Skin epidermis (tissue), 12 donors: ENCODE measurements around the gene SSBP4.
"Not testable (repeated sequence)": the region's sequence is repeated elsewhere in the genome, so short reads cannot be mapped to it uniquely, and the experiment has no call there.

ENCODE experiments used
- H3K27ac ChIP-seq, 21 experiments: fragments of 200-600 bp; sonication (generic) in 11 of 21; one replicate each; pipeline ENCODE4 v1.5.0; 2020; ENCODE audit warnings: mild to moderate bottlenecking in 3 of 21, inconsistent platforms in 2 of 21, moderate library complexity in 2 of 21
- H3K4me3 ChIP-seq, 7 experiments: fragments of 200-600 bp; sonication (generic) in 2 of 7; one replicate each; pipeline ENCODE4 v1.5.0; 2020; ENCODE audit warnings: inconsistent platforms in 2 of 7, mild to moderate bottlenecking in 2 of 7, moderate library complexity in 1 of 7

The SSBP4 gene

GRCh38 chr19:18391509-18392075 lies 27.6 kb upstream of the SSBP4 start:
- Histone ChIP-seq H3K27ac (no peak overlapping the region), H3K4me3 (no peak overlapping the region)

- peak overlapping the region in 1 of 7 experiments; percentile 5 for H3K4me3 ChIP-seq
- peak overlapping the region in 3 of 21 experiments; percentile 10 to 49 (median 10) for H3K27ac ChIP-seq
Measured at GRCh38 chr19:18392417-18392816, 26.8 kb upstream of the SSBP4 start.

GRCh38 chr19:18392926-18393325 lies 26.3 kb upstream of the SSBP4 start:
- Histone ChIP-seq H3K4me3 (peak overlapping the region in 1 of 7 experiments; percentile 5), H3K27ac (peak overlapping the region in 5 of 21 experiments; percentile 10 to 58 (median 49))

- Histone ChIP-seq H3K4me3 (peak overlapping the region in 2 of 7 experiments; percentile 1 to 4), H3K27ac (peak overlapping the region in 4 of 21 experiments; percentile 32 to 58 (median 52))
Measured at GRCh38 chr19:18393836-18394235, 25.4 kb upstream of the SSBP4 start.

- Histone ChIP-seq H3K4me3 (peak overlapping the region in 5 of 7 experiments; percentile 20 to 31 (median 25)), H3K27ac (peak overlapping the region in 7 of 21 experiments; percentile 18 to 72 (median 54))
Measured at GRCh38 chr19:18396471-18397241, 22.5 kb upstream of the SSBP4 start.

GRCh38 chr19:18397242-18398202 lies 21.7 kb upstream of the SSBP4 start, which contains the start of gene LRRC25:
Gene LRRC25, minus strand, starts transcription at chr19:18397622. Its CDS starts 659 bp downstream, at chr19:18396963.
- Histone ChIP-seq H3K4me3 (peak within 1 kb of the TSS in 5 of 7 experiments; percentile 20 to 31 (median 25)), H3K27ac (peak within 1 kb of the TSS in 9 of 21 experiments; percentile 18 to 72 (median 52))

GRCh38 chr19:18399008-18399407 lies 20.2 kb upstream of the SSBP4 start:
- Histone ChIP-seq H3K27ac (peak overlapping the region in 2 of 21 experiments; percentile 21 to 22), H3K4me3 (no peak overlapping the region)

- Histone ChIP-seq H3K4me3 (no peak overlapping the region), H3K27ac (peak overlapping the region in 10 of 21 experiments; percentile 13 to 68 (median 50))
Measured at GRCh38 chr19:18401580-18402112, 17.6 kb upstream of the SSBP4 start.

DNA sequence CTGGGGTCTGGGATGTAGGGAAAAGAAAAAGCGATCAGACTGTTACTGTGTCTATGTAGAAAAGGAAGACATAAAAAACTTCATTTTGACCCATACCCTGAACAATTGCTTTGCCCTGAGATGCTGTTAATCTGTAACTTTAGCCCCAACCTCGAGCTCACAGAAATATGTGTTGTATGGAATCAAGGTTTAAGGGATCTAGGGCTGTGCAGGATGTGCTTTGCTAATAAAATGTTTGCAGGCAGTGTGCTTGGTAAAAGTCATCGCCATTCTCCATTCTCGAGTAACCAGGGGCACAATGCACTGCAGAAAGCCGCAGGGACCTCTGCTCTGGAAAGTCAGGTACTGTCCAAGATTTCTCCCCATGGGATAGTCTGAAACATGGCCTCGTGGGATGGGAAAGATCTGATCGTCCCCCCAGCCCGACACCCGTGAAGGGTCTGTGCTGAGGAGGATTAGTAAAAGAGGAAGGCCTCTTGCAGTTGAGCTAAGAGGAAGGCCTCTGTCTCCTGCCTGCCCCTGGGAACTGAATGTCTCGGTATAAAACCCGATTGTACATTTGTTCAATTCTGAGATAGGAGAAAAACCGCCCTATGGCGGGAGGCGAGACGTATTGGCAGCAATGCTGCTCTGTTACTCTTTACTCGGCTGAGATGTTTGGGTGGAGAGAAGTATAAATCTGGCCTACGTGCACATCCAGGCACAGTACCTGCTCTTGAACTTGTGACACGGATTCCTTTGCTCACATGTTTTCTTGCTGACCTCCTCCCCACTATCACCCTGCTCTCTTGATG lies 16.5 kb upstream of the SSBP4 start:
- peak overlapping the region in 10 of 21 experiments; percentile 0 to 68 (median 50) for H3K27ac ChIP-seq
- not testable (repeated sequence) for H3K4me3 ChIP-seq

DNA sequence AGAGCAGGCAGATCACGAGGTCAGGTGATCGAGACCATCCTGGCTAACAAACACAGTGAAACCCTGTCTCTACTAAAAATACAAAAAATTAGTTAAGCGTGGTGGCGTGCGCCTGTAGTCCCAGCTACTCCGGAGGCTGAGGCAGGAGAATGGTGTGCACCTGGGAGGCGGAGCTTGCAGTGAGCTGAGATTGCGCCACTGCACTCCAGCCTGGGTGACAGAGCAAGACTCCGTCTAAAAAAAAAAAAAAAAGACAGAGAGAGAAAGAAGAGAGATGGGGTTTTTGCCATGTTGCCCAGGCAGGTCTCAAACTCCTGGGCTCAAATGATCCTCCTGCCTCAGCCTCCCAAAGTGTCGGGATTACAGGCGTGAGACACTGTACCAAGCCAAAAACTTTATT lies 13.4 kb upstream of the SSBP4 start:
- not testable (repeated sequence) for H3K27ac ChIP-seq, H3K4me3 ChIP-seq

DNA sequence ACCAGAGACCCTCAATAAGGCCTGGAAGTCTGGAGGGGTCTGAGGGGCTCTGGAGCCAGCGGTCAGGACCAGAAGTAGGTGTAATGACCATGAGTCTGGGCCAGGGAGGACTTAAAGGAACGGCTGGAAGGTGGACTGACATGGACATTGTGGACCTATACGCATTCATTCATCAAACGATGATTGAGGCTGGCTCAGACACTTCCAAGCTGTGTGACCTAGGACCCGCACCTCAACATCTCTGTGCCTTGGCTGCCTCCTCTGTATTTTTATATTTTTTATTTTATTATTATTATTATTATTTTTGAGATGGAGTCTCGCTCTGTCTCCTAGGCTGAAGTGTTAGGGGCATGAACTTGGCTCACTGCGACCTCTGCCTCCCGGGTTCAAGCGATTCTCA lies 12.4 kb upstream of the SSBP4 start:
- Histone ChIP-seq H3K27ac (no peak overlapping the region), H3K4me3 (no peak overlapping the region)

- Histone ChIP-seq H3K4me3 (no peak overlapping the region), H3K27ac (no peak overlapping the region)
Measured at GRCh38 chr19:18408053-18408476, 11.1 kb upstream of the SSBP4 start.

DNA sequence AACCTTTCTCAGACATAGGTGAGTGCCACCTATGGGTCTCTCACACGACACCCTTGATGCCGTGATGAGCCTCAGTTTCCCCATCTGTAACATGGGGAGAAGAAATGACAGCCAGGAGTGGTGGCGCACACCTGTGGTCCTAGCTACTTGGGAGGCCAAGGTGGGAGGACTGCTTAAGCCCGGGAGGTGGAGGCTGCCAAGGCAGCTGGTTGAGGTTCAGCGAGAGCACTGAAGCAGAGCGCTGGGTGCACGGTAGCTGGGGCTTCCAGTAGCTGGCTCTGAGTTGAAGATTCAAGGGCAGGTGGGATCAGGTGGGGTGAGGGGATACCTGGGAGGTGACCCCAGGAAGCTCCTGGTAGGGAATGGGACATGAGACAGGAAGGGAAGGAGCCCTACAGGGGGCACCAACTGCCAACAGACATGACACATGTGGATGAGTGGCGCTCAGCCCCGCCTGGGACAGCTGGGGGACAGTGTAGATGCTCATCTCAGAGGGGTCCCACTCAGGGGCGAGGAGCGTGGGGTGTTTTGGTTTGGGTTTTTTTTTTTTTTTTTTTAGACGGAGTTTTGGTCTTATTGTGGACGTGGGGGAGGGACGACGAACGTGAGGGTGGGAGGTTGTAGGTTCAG lies 6.5 kb upstream of the SSBP4 start:
- no peak overlapping the region for H3K4me3 ChIP-seq
- H3K27ac ChIP-seq, result no peak overlapping the region

DNA sequence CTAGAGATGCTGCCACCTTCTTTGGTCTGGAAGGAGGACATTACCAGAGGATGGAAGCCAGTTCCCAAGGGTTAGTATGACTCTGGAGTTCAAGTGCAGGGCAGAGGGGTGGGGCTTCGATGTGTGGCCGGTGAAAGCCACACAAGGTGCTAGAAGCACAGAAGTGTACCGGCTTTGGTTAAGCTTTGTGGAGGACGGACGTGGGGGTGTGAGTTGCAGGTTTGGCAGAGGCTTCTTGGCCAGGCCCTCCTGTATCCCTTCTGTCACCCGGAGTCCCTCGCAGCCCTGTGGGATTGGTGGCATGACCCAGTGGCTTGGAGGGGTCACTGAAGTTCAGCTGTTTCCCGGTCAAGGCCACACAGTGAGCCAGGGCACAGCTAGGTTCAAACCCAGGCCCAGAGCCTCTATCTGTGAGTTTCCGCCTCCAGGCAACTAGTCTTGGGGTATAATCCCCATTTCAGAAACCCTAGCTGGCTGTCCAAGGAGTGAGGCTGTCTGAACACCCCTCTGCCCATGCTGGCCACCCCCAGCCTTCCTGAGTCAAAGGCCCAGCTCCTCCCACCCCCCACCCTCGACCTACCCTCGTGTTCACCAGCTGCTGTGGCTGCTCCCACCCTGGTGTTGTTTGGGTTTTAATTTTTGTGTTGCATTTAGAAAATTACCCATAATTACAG lies 4.6 kb upstream of the SSBP4 start:
- peak overlapping the region in 5 of 7 experiments; percentile 3 to 33 (median 16) for H3K4me3 ChIP-seq

DNA sequence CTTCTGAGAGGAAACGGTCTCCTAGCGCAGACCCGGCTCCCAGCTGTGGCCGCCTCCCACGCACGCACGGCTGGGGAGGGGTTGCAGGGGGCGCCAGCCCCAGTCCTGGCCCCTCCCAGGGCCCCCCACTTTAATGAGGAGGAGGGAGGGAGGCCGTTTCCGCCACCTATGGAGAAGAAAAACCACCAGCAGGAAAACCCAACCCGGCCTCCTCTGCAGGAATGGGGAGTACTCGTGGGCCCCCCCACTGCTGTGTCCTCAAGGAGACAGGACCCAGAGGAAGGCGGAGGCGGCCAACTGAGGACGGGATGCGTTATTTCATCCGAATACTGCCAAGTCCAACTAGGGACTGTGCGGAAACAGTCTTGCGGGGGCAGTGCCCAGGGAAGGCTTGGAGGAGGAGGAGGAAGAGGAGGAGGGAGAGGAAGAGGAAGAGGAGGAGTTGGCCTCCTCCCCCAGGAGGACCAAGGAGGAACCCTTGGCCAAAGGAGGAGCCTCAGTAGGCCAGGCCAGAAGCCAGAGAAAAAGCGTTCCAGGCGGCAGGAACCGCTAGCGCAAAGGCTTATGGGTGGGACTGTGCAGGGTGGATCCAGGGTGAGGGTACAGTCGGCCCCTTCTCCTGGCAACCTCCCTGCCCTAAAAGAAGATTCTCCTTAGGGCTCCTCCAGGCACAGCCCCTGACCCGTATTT lies 3.9 kb upstream of the SSBP4 start:
- H3K4me3 ChIP-seq, result peak overlapping the region; percentile 3 to 33 (median 12)
- peak overlapping the region; percentile 37 to 95 (median 88) for H3K27ac ChIP-seq

More for the DNA sequence above, 4.6 kb upstream of the SSBP4 start:
- peak overlapping the region in 20 of 21 experiments; percentile 46 to 95 (median 88) for H3K27ac ChIP-seq

GRCh38 chr19:18416778-18417249 lies 2.4 kb upstream of the SSBP4 start:
- peak overlapping the region; percentile 52 to 95 (median 88) for H3K27ac ChIP-seq
- H3K4me3 ChIP-seq, result peak overlapping the region; percentile 1 to 65 (median 22)
